22Rv1 (cell line): Measurements from ENCODE around the gene CD86.

ENCODE experiments used
- CTCF ChIP-seq: fragments of 450-650 bp; IDR thresholded peaks from 2 replicates; pipeline ENCODE4 v1.5.1; 2017; ENCODE audit warnings: mild to moderate bottlenecking
- ZFX ChIP-seq: fragments of 450-650 bp; IDR thresholded peaks from 2 replicates; pipeline ENCODE4 v1.6.1; 2017; ENCODE audit warnings: antibody characterized with exemption, borderline replicate concordance

GRCh38 chr3:122103821-122104514, 48.8 kb downstream of the CD86 start:
- no peak for TF ChIP-seq CTCF
- TF ChIP-seq ZFX, result no peak
